ENCODE measurements around the gene GDAP1L1.

Gene GDAP1L1

GRCh38 chr20:44251284-44251683 is 4.2 kb downstream of the GDAP1L1 start:
- no peak for DNase-seq (ENCODE audit: low read depth in 3 of 3, low spot score in 1 of 3)

GRCh38 chr20:44253528-44253927 is 6.4 kb downstream of the GDAP1L1 start:
- no peak for DNase-seq (ENCODE audit: low read depth in 3 of 3, low spot score in 1 of 3)

- DNase-seq (ENCODE audit: low read depth in 3 of 3, low spot score in 1 of 3) = no peak
These were observed 7.0 kb downstream of the GDAP1L1 start for GRCh38 chr20:44254073-44254472.

- no peak for DNase-seq (ENCODE audit: low read depth in 3 of 3, low spot score in 1 of 3)
These were observed 8.8 kb downstream of the GDAP1L1 start for GRCh38 chr20:44255942-44256341.

- DNase-seq (ENCODE audit: low read depth in 3 of 3, low spot score in 1 of 3) = no peak
These were observed 9.9 kb downstream of the GDAP1L1 start for GRCh38 chr20:44256961-44257360.

- DNase-seq (ENCODE audit: low read depth in 3 of 3, low spot score in 1 of 3) = no peak
These were observed 11.2 kb downstream of the GDAP1L1 start for GRCh38 chr20:44258226-44258890.

GRCh38 chr20:44264287-44264686 is 17.2 kb downstream of the GDAP1L1 start:
- DNase-seq (ENCODE audit: low read depth in 3 of 3, low spot score in 1 of 3) = no peak

GRCh38 chr20:44268802-44269201 is 21.7 kb downstream of the GDAP1L1 start:
- no peak for DNase-seq (ENCODE audit: low read depth in 3 of 3, low spot score in 1 of 3)

GRCh38 chr20:44271915-44272663 is 25.0 kb downstream of the GDAP1L1 start:
- DNase-seq (ENCODE audit: low read depth in 3 of 3, low spot score in 1 of 3) = no peak

- DNase-seq (ENCODE audit: low read depth in 3 of 3, low spot score in 1 of 3) = no peak
These were observed 26.4 kb downstream of the GDAP1L1 start for GRCh38 chr20:44273231-44274215.

GRCh38 chr20:44274303-44275017 is 27.4 kb downstream of the GDAP1L1 start:
- no peak for DNase-seq (ENCODE audit: low read depth in 3 of 3, low spot score in 1 of 3)

GRCh38 chr20:44279228-44279627 is 32.1 kb downstream of the GDAP1L1 start:
- no peak for DNase-seq (ENCODE audit: low read depth in 3 of 3, low spot score in 1 of 3)

- no peak for DNase-seq (ENCODE audit: low read depth in 3 of 3, low spot score in 1 of 3)
These were observed 33.3 kb downstream of the GDAP1L1 start for GRCh38 chr20:44280387-44280786.

- no peak for DNase-seq (ENCODE audit: low read depth in 3 of 3, low spot score in 1 of 3)
These were observed 35.1 kb downstream of the GDAP1L1 start for GRCh38 chr20:44282192-44282591.

GRCh38 chr20:44284032-44284431 is 36.9 kb downstream of the GDAP1L1 start:
- no peak for DNase-seq (ENCODE audit: low read depth in 3 of 3, low spot score in 1 of 3)

- no peak for DNase-seq (ENCODE audit: low read depth in 3 of 3, low spot score in 1 of 3)
These were observed 40.4 kb downstream of the GDAP1L1 start for GRCh38 chr20:44287272-44288097.

GRCh38 chr20:44288252-44288651 is 41.1 kb downstream of the GDAP1L1 start:
- DNase-seq (ENCODE audit: low read depth in 3 of 3, low spot score in 1 of 3) = no peak

GRCh38 chr20:44291754-44292153 is 44.6 kb downstream of the GDAP1L1 start:
- DNase-seq (ENCODE audit: low read depth in 3 of 3, low spot score in 1 of 3) = no peak

- DNase-seq (ENCODE audit: low read depth in 3 of 3, low spot score in 1 of 3) = no peak
These were observed 48.9 kb downstream of the GDAP1L1 start for GRCh38 chr20:44296011-44296410.

GRCh38 chr20:44297721-44298120 is 50.6 kb downstream of the GDAP1L1 start:
- no peak for DNase-seq (ENCODE audit: low read depth in 3 of 3, low spot score in 1 of 3)

Measured in stimulated activated CD4-positive, alpha-beta T cell treated with anti-CD3 and anti-CD28 coated beads, TNF-alpha, amount 100 ng/mL, for 1 hour (primary cell).